Left cardiac atrium (tissue), 2 donors: ENCODE measurements around the gene LRBA. TPM values are rescaled to one million over a fixed set of nuclear protein-coding genes. Genes with fewer than 3 reads are reported as not detected.

Experiments
- total RNA-seq, 2 donors: library from RNA; stranded (reverse); fragmentation: NEBNext Ultra II Directional; extraction: Animal tissue kit (Norgen Biotek cat#: 25700); gene quantifications; one replicate each; pipeline ENCODE4 v1.2.1, GENCODE V29; 2021
- donor health status: DM: no; HTN: yes; CAD: no; lungs with severe emphysema.
- donor health status: DM: yes; HTN: yes; CAD: no.

LRBA gene
- total RNA-seq, 2 donors from 2014 or later, result 20.0 to 25.7 TPM

Other genes with a start within 250 kb of the LRBA start
- gene RPS3A, start 84.3 kb upstream of the LRBA start, total RNA-seq, result 1,000 to 10,000 TPM; 1,101 to 1,193 TPM